HepG2 (cell line): ENCODE measurements around the gene TAT. TPM values are rescaled to one million over a fixed set of nuclear protein-coding genes. Genes with fewer than 3 reads are reported as not detected.
A peak's percentile ranks its signal among the peaks of the same experiment; 100 is the strongest.

ENCODE experiments used
- FOXA3 ChIP-seq: IDR thresholded peaks from 2 replicates; pipeline ENCODE4 v1.6.1; 2016; ENCODE audit warnings: missing genetic modification reagents, missing compliant biosample characterization
- NFYC ChIP-seq: IDR thresholded peaks from 2 replicates; pipeline ENCODE4 v1.6.1; 2016; ENCODE audit warnings: missing genetic modification reagents, missing compliant biosample characterization
- NR2F2 ChIP-seq: IDR thresholded peaks from 2 replicates; pipeline ENCODE4 v1.6.1; 2012; ENCODE audit warnings: low read depth, inconsistent platforms, borderline replicate concordance
- PTBP1 ChIP-seq: fragments of 200-400 bp; formaldehyde crosslinking; IDR thresholded peaks from 2 replicates; pipeline ENCODE4 v1.6.1; 2018; ENCODE audit warnings: low read length, low read depth; ENCODE audit not compliant: poor library complexity, severe bottlenecking
- SMAD1 ChIP-seq: sonication (generic); formaldehyde crosslinking; IDR thresholded peaks from 2 replicates; pipeline ENCODE4 v1.4.0; 2020; ENCODE audit warnings: missing genetic modification reagents, low read depth, mild to moderate bottlenecking, borderline replicate concordance
- ZNF432 ChIP-seq: sonication (generic); formaldehyde crosslinking; IDR thresholded peaks from 2 replicates; pipeline ENCODE4 v1.5.0; 2020; ENCODE audit warnings: missing genetic modification reagents, mild to moderate bottlenecking, borderline replicate concordance
- ZNF501 ChIP-seq: sonication (generic); formaldehyde crosslinking; IDR thresholded peaks from 2 replicates; pipeline ENCODE4 v1.5.1; 2020; ENCODE audit warnings: mild to moderate bottlenecking, moderate library complexity, missing genetic modification reagents
- polyA plus RNA-seq, 8 experiments: library from polyadenylated mRNA; depleted of rRNA in 3 of 8; stranded (reverse) in 7 of 8; unstranded in 1 of 8; fragments of >200 nt; fragmentation: Illumina TruSeq in 4 of 8; extraction: Trizol in 4 of 8; gene quantifications; 2 replicates each; pipeline versions ENCODE4 v1.2.1 to v1.2.3, GENCODE V29; 2011 to 2016; ENCODE audit warnings: low read depth in 4 of 8, missing spikeins in 1 of 8, mixed read lengths in 1 of 8; ENCODE audit not compliant: insufficient read depth in 1 of 8
- total RNA-seq, 5 experiments: library from RNA; depleted of rRNA; stranded (reverse); fragments of >200 nt; fragmentation: Illumina TruSeq; extraction: Trizol; gene quantifications; 2 replicates each; pipeline ENCODE4 v1.2.3, GENCODE V29; 2016; ENCODE audit warnings: low read depth in 1 of 5
- TF ChIP-seq, protein P1 (sequence below): sonication (generic); formaldehyde crosslinking; IDR thresholded peaks from 2 replicates; pipeline ENCODE4 v1.4.0; 2020; ENCODE audit warnings: missing genetic modification reagents, low read depth, mild to moderate bottlenecking, borderline replicate concordance
- TF ChIP-seq, protein P2 (sequence below): sonication (generic); formaldehyde crosslinking; IDR thresholded peaks from 2 replicates; pipeline ENCODE4 v1.5.0; 2020; ENCODE audit warnings: missing genetic modification reagents
- TF ChIP-seq, protein P3 (sequence below): sonication (generic); formaldehyde crosslinking; IDR thresholded peaks from 2 replicates; pipeline ENCODE4 v1.5.1; 2020; ENCODE audit warnings: mild to moderate bottlenecking, missing genetic modification reagents, borderline replicate concordance
- TF ChIP-seq, protein P4 (sequence below): IDR thresholded peaks from 2 replicates; pipeline ENCODE4 v1.6.1; 2016; ENCODE audit warnings: missing biosample characterization, missing genetic modification reagents, low read depth
- TF ChIP-seq, protein P5 (sequence below): sonication (generic); formaldehyde crosslinking; IDR thresholded peaks from 2 replicates; pipeline ENCODE4 v1.4.0; 2020; ENCODE audit warnings: missing genetic modification reagents, borderline replicate concordance
- TF ChIP-seq, protein P6 (sequence below): sonication (generic); formaldehyde crosslinking; IDR thresholded peaks from 2 replicates; pipeline ENCODE4 v1.5.0; 2020; ENCODE audit warnings: mild to moderate bottlenecking, missing genetic modification reagents, borderline replicate concordance
- TF ChIP-seq, protein P7 (sequence below): sonication (generic); formaldehyde crosslinking; conservative IDR thresholded peaks from 2 replicates; pipeline ENCODE4 v1.8.0; 2022; ENCODE audit warnings: mild to moderate bottlenecking, moderate library complexity, missing genetic modification reagents

TAT gene
- total and polyA plus RNA-seq, 2 of the 13 experiments (the other 11 are each of a cell fraction or from before 2014, with no cell fraction given): 1.6 to 5.8 TPM

DNA sequence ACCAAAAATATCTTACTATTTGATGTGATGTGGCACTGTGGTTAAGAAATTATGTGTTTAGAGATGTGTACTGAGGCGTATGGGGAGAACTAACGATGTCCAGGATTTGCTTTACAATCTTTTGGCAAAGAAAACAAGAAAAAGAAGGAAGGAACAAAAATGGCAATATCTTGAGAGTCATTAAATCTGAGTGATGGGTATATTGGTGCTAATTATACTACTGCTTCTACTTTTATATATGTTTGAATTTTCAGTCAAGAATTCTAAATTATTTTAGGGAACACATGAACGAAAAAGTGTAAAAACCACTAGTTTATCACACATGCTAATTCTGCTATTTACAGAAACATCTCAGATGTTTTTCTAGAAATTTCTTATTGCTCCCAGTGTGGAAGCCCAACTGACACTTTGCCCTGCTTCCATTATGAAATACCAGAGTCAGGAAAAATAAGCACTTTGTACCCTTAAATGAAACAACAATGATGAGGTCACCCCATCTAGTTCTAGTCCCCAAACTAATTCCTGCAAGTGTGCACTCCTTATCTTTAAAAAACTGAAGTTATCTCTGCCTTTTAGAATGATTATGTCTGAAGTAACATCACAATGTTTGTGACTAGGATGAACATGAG lies 18.8 kb downstream of the TAT start (continued):
- TF ChIP-seq, protein P1, sequence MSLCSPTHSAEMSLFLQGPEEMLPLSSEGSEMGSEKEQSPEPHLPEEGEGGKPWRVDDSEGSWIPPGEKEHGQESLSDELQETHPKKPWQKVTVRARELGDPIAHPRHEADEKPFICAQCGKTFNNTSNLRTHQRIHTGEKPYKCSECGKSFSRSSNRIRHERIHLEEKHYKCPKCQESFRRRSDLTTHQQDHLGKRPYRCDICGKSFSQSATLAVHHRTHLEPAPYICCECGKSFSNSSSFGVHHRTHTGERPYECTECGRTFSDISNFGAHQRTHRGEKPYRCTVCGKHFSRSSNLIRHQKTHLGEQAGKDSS (CRISPR knock-in tag): no peak
- TF ChIP-seq, protein P2, sequence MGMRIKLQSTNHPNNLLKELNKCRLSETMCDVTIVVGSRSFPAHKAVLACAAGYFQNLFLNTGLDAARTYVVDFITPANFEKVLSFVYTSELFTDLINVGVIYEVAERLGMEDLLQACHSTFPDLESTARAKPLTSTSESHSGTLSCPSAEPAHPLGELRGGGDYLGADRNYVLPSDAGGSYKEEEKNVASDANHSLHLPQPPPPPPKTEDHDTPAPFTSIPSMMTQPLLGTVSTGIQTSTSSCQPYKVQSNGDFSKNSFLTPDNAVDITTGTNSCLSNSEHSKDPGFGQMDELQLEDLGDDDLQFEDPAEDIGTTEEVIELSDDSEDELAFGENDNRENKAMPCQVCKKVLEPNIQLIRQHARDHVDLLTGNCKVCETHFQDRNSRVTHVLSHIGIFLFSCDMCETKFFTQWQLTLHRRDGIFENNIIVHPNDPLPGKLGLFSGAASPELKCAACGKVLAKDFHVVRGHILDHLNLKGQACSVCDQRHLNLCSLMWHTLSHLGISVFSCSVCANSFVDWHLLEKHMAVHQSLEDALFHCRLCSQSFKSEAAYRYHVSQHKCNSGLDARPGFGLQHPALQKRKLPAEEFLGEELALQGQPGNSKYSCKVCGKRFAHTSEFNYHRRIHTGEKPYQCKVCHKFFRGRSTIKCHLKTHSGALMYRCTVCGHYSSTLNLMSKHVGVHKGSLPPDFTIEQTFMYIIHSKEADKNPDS (CRISPR knock-in tag): no peak
- no peak for TF ChIP-seq ZNF432 (CRISPR knock-in tag)
- TF ChIP-seq, protein P3, sequence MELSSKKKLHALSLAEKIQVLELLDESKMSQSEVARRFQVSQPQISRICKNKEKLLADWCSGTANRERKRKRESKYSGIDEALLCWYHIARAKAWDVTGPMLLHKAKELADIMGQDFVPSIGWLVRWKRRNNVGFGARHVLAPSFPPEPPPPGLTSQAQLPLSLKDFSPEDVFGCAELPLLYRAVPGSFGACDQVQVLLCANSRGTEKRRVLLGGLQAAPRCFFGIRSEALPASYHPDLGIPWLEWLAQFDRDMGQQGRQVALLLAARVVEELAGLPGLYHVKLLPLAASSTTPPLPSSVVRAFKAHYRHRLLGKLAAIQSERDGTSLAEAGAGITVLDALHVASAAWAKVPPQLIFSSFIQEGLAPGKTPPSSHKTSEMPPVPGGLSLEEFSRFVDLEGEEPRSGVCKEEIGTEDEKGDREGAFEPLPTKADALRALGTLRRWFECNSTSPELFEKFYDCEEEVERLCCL (CRISPR knock-in tag): no peak
- no peak for TF ChIP-seq NFYC (CRISPR knock-in tag)
- TF ChIP-seq, protein P4, sequence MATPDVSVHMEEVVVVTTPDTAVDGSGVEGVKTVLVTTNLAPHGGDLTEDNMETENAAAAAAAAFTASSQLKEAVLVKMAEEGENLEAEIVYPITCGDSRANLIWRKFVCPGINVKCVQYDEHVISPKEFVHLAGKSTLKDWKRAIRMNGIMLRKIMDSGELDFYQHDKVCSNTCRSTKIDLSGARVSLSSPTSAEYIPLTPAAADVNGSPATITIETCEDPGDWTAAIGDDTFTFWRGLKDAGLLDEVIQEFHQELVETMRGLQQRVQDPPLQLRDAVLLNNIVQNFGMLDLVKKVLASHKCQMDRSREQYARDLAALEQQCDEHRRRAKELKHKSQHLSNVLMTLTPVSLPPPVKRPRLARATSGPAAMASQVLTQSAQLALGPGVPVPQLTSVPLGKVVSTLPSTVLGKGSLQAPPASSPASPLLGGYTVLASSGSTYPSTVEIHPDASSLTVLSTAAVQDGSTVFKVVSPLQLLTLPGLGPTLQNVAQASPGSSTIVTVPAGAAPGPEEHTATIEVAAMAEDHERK (CRISPR knock-in tag): no peak
- TF ChIP-seq NR2F2: no peak
- TF ChIP-seq SMAD1 (CRISPR knock-in tag): no peak
- TF ChIP-seq, protein P5, sequence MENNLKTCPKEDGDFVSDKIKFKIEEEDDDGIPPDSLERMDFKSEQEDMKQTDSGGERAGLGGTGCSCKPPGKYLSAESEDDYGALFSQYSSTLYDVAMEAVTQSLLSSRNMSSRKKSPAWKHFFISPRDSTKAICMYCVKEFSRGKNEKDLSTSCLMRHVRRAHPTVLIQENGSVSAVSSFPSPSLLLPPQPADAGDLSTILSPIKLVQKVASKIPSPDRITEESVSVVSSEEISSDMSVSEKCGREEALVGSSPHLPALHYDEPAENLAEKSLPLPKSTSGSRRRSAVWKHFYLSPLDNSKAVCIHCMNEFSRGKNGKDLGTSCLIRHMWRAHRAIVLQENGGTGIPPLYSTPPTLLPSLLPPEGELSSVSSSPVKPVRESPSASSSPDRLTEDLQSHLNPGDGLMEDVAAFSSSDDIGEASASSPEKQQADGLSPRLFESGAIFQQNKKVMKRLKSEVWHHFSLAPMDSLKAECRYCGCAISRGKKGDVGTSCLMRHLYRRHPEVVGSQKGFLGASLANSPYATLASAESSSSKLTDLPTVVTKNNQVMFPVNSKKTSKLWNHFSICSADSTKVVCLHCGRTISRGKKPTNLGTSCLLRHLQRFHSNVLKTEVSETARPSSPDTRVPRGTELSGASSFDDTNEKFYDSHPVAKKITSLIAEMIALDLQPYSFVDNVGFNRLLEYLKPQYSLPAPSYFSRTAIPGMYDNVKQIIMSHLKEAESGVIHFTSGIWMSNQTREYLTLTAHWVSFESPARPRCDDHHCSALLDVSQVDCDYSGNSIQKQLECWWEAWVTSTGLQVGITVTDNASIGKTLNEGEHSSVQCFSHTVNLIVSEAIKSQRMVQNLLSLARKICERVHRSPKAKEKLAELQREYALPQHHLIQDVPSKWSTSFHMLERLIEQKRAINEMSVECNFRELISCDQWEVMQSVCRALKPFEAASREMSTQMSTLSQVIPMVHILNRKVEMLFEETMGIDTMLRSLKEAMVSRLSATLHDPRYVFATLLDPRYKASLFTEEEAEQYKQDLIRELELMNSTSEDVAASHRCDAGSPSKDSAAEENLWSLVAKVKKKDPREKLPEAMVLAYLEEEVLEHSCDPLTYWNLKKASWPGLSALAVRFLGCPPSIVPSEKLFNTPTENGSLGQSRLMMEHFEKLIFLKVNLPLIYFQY: no peak
- TF ChIP-seq FOXA3 (CRISPR knock-in tag): peak; percentile 40
- TF ChIP-seq, protein P6, sequence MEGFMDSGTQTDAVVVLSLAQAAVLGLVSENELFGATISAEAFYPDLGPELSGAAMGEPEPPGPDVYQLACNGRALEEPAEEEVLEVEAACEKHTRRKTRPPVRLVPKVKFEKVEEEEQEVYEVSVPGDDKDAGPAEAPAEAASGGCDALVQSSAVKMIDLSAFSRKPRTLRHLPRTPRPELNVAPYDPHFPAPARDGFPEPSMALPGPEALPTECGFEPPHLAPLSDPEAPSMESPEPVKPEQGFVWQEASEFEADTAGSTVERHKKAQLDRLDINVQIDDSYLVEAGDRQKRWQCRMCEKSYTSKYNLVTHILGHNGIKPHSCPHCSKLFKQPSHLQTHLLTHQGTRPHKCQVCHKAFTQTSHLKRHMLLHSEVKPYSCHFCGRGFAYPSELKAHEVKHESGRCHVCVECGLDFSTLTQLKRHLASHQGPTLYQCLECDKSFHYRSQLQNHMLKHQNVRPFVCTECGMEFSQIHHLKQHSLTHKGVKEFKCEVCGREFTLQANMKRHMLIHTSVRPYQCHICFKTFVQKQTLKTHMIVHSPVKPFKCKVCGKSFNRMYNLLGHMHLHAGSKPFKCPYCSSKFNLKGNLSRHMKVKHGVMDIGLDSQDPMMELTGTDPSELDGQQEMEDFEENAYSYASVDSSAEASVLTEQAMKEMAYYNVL (CRISPR knock-in tag): no peak
- TF ChIP-seq, protein P7, sequence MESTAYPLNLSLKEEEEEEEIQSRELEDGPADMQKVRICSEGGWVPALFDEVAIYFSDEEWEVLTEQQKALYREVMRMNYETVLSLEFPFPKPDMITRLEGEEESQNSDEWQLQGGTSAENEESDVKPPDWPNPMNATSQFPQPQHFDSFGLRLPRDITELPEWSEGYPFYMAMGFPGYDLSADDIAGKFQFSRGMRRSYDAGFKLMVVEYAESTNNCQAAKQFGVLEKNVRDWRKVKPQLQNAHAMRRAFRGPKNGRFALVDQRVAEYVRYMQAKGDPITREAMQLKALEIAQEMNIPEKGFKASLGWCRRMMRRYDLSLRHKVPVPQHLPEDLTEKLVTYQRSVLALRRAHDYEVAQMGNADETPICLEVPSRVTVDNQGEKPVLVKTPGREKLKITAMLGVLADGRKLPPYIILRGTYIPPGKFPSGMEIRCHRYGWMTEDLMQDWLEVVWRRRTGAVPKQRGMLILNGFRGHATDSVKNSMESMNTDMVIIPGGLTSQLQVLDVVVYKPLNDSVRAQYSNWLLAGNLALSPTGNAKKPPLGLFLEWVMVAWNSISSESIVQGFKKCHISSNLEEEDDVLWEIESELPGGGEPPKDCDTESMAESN (CRISPR knock-in tag): no peak
- no peak for TF ChIP-seq ZNF501
- TF ChIP-seq PTBP1: no peak
